Activated gamma-delta T cell (primary cell): ENCODE measurements around the gene KRTAP12-1.
"Not testable (repeated sequence)": the region's sequence is repeated elsewhere in the genome, so short reads cannot be mapped to it uniquely, and the experiment has no call there.

ENCODE experiments used
- DNase-seq: peaks from one replicate; lab custom pipeline; 2025; lab: John Stamatoyannopoulos, UW

Gene KRTAP12-1

DNA sequence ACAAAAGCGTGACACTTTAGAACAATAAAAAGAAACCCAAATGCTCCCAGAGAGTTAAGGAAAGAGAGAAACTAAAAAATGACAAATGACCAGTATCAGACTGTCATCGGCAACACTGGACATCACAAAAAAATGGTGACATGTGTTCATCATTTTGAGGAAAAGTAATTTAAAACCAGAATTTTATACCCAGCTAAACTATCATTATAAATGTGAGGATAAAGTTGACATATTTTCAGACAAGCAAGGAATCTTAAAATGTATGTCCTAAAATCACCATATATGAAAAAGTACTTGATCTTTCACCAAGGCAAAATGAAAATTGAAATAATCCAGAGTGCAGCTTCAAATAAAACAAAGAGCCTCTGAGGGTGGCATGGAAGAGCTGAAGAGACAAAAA is 37.1 kb downstream of the KRTAP12-1 start:
- DNase-seq = no peak

GRCh38 chr21:44643741-44644310 is 38.1 kb downstream of the KRTAP12-1 start:
- DNase-seq = no peak

DNA sequence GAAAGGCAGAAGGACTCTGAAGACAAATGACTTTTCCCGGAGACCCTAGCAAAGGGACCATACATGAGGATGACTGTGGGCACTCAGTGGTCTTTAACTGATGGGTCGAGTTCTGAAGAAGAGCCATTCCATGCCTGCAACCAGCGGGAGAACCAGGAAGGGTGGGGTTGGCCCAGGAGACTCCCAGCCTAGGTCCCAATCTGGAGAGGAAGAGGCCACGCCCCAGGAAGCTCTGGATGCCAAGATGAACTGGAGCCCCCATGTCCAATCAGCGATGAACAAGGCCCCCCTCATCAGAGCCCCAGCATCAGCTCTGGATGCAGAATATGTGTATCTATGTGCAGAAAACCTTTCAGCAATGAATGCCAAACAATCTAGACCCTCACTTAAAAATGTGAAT is 41.2 kb downstream of the KRTAP12-1 start:
- DNase-seq = no peak

DNA sequence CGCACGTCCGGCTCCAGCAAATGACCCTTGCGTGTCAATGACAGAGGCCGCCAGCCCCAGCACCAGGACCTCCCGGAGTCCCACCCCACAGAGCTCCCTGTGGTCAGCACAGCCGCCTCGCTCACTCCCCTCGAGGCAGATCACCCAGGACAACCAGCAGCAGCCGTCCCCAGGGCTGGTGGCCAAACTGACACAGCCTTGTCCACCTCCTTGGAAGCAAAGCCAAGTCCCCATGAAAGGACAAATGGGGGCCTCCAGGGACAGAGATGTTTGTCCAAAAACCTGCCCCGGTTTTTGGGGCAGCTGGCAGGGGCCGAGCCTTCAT is 42.7 kb downstream of the KRTAP12-1 start:
- no peak for DNase-seq

DNA sequence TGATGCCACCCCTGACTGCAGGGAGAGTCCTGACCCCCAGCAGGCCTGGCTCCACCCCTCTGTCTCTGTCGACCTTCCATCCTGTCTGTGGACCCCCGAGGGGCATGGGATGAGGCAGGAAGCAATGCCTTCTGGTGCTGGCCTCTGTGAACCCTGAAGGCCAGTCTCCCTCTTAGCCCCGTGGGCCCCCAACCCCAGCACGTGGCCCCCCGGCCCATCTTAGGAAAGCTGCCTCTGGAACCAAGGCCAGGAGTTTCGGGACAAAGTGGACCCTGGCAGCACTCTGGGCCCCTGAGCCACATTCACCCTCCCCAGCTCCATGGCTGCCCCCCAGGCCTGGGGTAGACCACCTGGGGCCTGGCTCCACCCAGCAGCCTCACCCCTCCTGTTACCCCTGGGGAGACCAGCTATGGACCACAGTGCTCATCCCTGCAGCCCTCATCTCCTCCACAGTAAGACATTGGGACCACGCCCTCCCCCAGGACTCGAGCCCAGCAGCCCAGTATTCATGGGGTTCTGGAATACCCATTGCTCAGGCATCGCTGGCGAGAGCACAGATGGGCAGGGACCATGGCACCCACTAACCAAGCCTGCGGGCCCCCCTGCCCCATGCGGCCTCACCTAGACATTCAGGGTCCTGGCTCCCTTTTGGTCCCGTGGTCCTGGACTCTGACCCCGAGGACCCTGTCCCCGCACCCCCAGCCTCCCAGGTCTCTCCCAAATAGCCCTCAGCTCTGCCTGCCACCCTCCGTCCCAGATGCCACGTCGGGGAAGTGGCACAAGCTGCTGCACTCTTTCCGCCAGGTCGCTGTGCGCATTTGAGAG is 43.2 kb downstream of the KRTAP12-1 start:
- not testable (repeated sequence) for DNase-seq

GRCh38 chr21:44637851-44638348 is 44.1 kb downstream of the KRTAP12-1 start:
- not testable (repeated sequence) for DNase-seq

DNA sequence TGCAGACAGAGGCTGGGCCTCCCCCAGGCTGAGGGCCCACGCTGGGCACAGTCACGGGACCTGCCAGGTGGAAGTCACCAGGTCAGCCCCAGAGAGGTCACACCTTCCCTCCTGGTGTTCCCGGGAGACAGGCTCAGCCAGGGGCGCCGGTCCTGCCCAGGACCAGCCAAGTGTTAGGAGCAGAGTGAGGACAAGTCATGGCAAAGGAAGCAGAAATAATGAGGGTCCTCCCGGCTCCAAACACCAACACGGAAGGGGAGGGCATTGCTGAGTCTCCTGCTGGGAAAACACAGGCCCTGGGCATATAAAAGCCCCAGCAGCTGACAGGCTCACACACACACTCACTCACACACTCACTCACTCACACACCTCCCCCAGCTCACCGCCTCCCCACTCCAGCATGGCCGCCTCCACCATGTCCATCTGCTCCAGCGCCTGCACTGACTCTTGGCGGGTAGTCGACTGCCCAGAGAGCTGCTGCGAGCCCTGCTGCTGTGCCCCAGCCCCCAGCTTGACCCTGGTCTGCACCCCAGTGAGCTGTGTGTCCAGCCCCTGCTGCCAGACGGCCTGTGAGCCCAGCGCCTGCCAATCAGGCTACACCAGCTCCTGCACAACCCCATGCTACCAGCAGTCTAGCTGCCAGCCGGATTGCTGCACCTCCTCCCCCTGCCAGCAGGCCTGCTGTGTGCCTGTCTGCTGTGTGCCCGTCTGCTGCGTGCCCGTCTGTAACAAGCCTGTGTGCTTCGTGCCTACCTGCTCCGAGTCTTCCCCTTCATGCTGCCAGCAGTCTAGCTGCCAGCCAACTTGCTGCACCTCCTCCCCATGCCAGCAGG is 44.7 kb downstream of the KRTAP12-1 start, which contains the start of gene KRTAP10-10:
TSS of gene KRTAP10-10 (plus strand) at position 339 of the 833 bp plus-strand sequence. CDS start at position 401, 62 bp downstream.
- no peak for DNase-seq

DNA sequence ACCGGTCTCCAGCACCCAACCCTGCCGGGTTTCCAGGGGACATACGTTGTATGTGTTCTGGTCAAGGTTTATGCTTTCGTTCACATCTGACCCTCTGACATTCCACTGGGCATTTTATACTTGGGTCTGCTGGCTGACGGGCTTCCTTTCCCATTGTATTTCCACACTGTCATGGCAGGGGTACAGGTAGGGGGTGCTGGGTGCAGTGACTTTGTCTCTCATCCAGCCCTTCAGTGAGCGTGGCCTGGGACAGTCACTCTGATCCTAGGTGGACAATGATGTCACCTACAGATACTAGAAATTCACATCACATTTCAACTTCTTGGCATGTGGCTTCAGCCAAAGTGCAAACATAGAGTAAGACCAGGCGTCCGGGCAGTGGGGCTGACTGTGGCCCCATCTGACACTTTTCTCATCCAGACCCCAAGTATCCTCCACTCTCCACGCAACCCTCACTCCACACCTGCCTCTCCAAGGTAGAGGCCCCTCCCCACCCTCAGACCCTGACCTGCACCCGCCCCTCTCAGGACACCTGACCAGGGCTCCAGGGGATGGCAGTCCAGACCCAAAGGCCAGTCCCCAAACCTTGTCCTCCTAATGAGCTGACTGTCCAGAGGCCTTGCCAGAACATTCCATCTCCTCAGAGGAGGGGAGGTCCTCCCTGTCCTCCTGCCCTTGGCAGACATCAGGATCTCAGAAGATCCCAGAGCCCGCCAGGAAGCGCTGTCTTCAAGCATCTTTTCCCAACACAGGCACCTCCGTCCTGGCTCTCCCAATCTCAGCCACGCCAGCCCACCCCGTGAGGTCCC is 45.5 kb downstream of the KRTAP12-1 start:
- no peak for DNase-seq

GRCh38 chr21:44632067-44632466 is 49.9 kb downstream of the KRTAP12-1 start:
- DNase-seq = no peak
